ENCODE measurements around the gene EPB41L4A.

The EPB41L4A gene

DNA sequence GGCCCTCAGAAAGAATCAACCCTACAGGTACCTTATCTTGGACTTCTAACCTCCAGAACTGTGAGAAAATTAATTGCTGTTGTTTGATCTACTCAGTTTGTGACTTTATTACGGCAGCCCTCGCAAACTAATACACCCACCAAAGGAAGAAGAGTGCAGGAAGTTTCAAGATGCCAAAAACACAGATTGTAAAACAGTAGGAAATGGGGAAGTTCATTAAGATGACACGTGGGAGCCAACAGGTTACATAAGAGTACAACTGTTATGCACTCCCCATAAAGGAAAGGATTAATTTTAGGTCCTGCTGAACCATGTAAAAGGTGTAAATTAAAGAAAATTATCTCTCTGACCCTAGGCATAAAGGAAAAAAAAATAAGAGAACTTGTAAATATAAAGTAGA is 294.3 kb downstream of the EPB41L4A start:
- Histone ChIP-seq H3K4me3 (ENCODE audit: low read length) (no peak overlapping the region), H3K79me2 (ENCODE audit: control insufficient read depth, low read length) (no peaks in the 10 kb centered on the region), H3K27me3 (ENCODE audit: control insufficient read depth, low read length) (peaks cover 3% of the 10 kb centered on the region; the same call in 1 of the 2 replicates), H3K4me1 (ENCODE audit: control insufficient read depth, low read length) (no peaks in the 10 kb centered on the region), H3F3A (ENCODE audit: control insufficient read depth, insufficient read depth) (no peaks in the 10 kb centered on the region), H4K20me1 (ENCODE audit: control insufficient read depth, insufficient read depth, low read depth, low read length) (no peaks in the 10 kb centered on the region), H3K9me3 (ENCODE audit: control insufficient read depth, insufficient read depth, low read length) (no peaks in the 10 kb centered on the region), H3K4me2 (ENCODE audit: low read length) (no peak overlapping the region), H3K9me2 (replicated peaks; ENCODE audit: control insufficient read depth, low read length) (no peaks in the 10 kb centered on the region), H3K36me3 (ENCODE audit: control insufficient read depth, low read length) (no peaks in the 10 kb centered on the region), H3K27ac (ENCODE audit: low read depth, low read length) (no peak overlapping the region)
- TF ChIP-seq EZH2phosphoT487 (IDR thresholded peaks at IDR 0.05; ENCODE audit: borderline replicate concordance, low read length) = no peak
- TF ChIP-seq CTCF (IDR thresholded peaks at IDR 0.05; ENCODE audit: low read depth, low read length, poor library complexity, severe bottlenecking) = no peak

DNA sequence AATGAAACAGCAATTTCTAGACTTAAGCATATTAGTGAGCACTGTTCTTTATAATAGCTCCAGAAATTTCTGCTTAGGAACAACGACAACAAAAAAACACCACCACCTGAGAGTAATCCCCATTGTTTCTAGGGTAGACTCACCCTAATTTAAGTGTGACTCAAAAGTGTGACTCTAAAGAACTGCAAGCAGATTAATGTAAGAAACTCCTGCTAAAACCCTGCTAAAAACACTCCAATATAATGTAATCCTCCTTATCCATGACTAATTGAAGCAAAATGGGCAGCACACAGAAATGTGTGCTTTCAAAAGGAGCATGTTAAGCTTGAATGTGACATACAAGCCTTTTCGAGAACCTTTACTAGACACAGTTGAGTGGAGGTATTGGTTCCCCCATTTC is 296.0 kb downstream of the EPB41L4A start:
- Histone ChIP-seq H4K20me1 (ENCODE audit: control insufficient read depth, insufficient read depth, low read depth, low read length) (no peaks in the 10 kb centered on the region), H3K79me2 (ENCODE audit: control insufficient read depth, low read length) (no peaks in the 10 kb centered on the region), H3K27ac (ENCODE audit: low read depth, low read length) (no peak overlapping the region), H3K27me3 (ENCODE audit: control insufficient read depth, low read length) (peaks cover 3% of the 10 kb centered on the region; the same call in 1 of the 2 replicates), H3K4me1 (ENCODE audit: control insufficient read depth, low read length) (no peaks in the 10 kb centered on the region), H3K9me3 (ENCODE audit: control insufficient read depth, insufficient read depth, low read length) (no peaks in the 10 kb centered on the region), H3K4me3 (ENCODE audit: low read length) (no peak overlapping the region), H3F3A (ENCODE audit: control insufficient read depth, insufficient read depth) (no peaks in the 10 kb centered on the region), H3K36me3 (ENCODE audit: control insufficient read depth, low read length) (no peaks in the 10 kb centered on the region), H3K9me2 (replicated peaks; ENCODE audit: control insufficient read depth, low read length) (no peaks in the 10 kb centered on the region), H3K4me2 (ENCODE audit: low read length) (no peak overlapping the region)
- TF ChIP-seq CTCF (IDR thresholded peaks at IDR 0.05; ENCODE audit: low read depth, low read length, poor library complexity, severe bottlenecking) = no peak
- no peak for TF ChIP-seq EZH2phosphoT487 (IDR thresholded peaks at IDR 0.05; ENCODE audit: borderline replicate concordance, low read length)

GRCh38 chr5:112122353-112122752 is 296.7 kb downstream of the EPB41L4A start:
- no peaks in the 10 kb centered on the region for H3K36me3 ChIP-seq (ENCODE audit: control insufficient read depth, low read length)

More at GRCh38 chr5:112122353-112122752, 296.7 kb downstream of the EPB41L4A start:
- no peak overlapping the region for H3K4me2 ChIP-seq (ENCODE audit: low read length)
- H3K27ac ChIP-seq (ENCODE audit: low read depth, low read length) = no peak overlapping the region
- peaks cover 3% of the 10 kb centered on the region; the same call in 1 of the 2 replicates for H3K27me3 ChIP-seq (ENCODE audit: control insufficient read depth, low read length)
- H4K20me1 ChIP-seq (ENCODE audit: control insufficient read depth, insufficient read depth, low read depth, low read length) = no peaks in the 10 kb centered on the region
- TF ChIP-seq CTCF (IDR thresholded peaks at IDR 0.05; ENCODE audit: low read depth, low read length, poor library complexity, severe bottlenecking) (no peak), EZH2phosphoT487 (IDR thresholded peaks at IDR 0.05; ENCODE audit: borderline replicate concordance, low read length) (no peak)
- no peaks in the 10 kb centered on the region for H3K9me3 ChIP-seq (ENCODE audit: control insufficient read depth, insufficient read depth, low read length)
- H3K9me2 ChIP-seq (replicated peaks; ENCODE audit: control insufficient read depth, low read length) = no peaks in the 10 kb centered on the region
- no peaks in the 10 kb centered on the region for H3F3A ChIP-seq (ENCODE audit: control insufficient read depth, insufficient read depth)
- no peaks in the 10 kb centered on the region for H3K79me2 ChIP-seq (ENCODE audit: control insufficient read depth, low read length)
- H3K4me1 ChIP-seq (ENCODE audit: control insufficient read depth, low read length) = no peaks in the 10 kb centered on the region
- H3K4me3 ChIP-seq (ENCODE audit: low read length) = no peak overlapping the region

Data from DOHH2 (cell line).